Measurements from ENCODE around the gene ZFP30. TPM values are rescaled to one million over a fixed set of nuclear protein-coding genes. Genes with fewer than 3 reads are reported as not detected.

ZFP30 gene
- total and polyA plus RNA-seq, 2 of the 13 experiments (the other 11 are each of a cell fraction or from before 2014, with no cell fraction given): 3.4 to 19.2 TPM

DNA sequence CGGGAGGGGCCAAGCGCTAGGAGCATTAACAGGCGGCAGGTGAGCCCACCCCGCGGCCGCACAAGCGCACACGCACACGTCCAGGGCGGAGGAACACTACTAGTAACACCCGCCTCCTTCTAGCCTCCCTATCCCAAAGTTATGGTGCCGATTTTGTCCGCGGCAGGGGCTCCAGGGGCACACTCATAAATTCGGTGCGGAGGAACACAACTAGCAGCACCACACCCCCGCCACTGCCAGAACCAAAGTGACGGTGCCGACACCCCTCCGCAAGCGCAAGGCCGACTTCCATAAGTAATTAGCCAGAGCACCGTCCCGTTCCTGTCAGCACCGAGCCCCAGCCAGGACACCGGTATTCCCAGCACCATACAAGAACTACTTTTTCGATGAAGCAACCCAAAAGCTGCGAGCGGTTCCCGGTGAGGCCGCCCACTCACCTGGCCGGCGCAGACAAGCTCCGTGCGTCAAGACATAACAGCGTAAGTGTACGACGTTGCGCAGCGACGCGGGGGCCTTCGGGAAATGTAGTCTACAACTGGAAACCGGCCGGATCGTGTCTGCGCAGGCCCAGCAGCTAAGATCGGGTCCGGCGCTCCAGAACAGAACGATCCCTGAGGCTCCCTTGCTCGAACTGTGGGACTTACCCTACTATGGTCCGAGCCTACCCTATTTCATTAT, 60.8 kb downstream of the ZFP30 start, which contains the start of the genes ZNF540 and ZNF571 (continued):
- TF ChIP-seq, protein P1, sequence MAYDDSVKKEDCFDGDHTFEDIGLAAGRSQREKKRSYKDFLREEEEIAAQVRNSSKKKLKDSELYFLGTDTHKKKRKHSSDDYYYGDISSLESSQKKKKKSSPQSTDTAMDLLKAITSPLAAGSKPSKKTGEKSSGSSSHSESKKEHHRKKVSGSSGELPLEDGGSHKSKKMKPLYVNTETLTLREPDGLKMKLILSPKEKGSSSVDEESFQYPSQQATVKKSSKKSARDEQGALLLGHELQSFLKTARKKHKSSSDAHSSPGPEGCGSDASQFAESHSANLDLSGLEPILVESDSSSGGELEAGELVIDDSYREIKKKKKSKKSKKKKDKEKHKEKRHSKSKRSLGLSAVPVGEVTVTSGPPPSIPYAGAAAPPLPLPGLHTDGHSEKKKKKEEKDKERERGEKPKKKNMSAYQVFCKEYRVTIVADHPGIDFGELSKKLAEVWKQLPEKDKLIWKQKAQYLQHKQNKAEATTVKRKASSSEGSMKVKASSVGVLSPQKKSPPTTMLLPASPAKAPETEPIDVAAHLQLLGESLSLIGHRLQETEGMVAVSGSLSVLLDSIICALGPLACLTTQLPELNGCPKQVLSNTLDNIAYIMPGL (CRISPR knock-in tag; IDR thresholded peaks at IDR 0.05; ENCODE audit: borderline replicate concordance in 1 of 2, low read depth in 1 of 2): peak; percentile 62 to 75; a peak in 3 of 4 replicates
- TF ChIP-seq ZNF75D (CRISPR knock-in tag; IDR thresholded peaks at IDR 0.05; ENCODE audit: borderline replicate concordance) (no peak), CC2D1A (CRISPR knock-in tag; IDR thresholded peaks at IDR 0.05) (no peak), FOXA3 (CRISPR knock-in tag; IDR thresholded peaks at IDR 0.05) (no peak), CBX5 (CRISPR knock-in tag; IDR thresholded peaks at IDR 0.05; ENCODE audit: borderline replicate concordance) (peak; percentile 40), TRIM24 (CRISPR knock-in tag; IDR thresholded peaks at IDR 0.05) (no peak), BHLHE40 (IDR thresholded peaks at IDR 0.05; ENCODE audit: low read length) (no peak), ZNF225 (CRISPR knock-in tag; IDR thresholded peaks at IDR 0.05) (no peak), BORCS8-MEF2B (CRISPR knock-in tag; IDR thresholded peaks at IDR 0.05) (no peak), ZC3H13 (CRISPR knock-in tag; IDR thresholded peaks at IDR 0.05) (no peak), ZNF292 (CRISPR knock-in tag; IDR thresholded peaks at IDR 0.05; ENCODE audit: borderline replicate concordance, low read depth) (peak; percentile 64; the same call in 1 of the 2 replicates), ZNF256 (CRISPR knock-in tag; conservative IDR thresholded peaks at IDR 0.05) (no peak), NFE2L2 (IDR thresholded peaks at IDR 0.05; ENCODE audit: low read length) (no peak), ELF4 (CRISPR knock-in tag; IDR thresholded peaks at IDR 0.05; ENCODE audit: borderline replicate concordance) (peak; percentile 51; the same call in 1 of the 2 replicates)
- TF ChIP-seq, protein P2, sequence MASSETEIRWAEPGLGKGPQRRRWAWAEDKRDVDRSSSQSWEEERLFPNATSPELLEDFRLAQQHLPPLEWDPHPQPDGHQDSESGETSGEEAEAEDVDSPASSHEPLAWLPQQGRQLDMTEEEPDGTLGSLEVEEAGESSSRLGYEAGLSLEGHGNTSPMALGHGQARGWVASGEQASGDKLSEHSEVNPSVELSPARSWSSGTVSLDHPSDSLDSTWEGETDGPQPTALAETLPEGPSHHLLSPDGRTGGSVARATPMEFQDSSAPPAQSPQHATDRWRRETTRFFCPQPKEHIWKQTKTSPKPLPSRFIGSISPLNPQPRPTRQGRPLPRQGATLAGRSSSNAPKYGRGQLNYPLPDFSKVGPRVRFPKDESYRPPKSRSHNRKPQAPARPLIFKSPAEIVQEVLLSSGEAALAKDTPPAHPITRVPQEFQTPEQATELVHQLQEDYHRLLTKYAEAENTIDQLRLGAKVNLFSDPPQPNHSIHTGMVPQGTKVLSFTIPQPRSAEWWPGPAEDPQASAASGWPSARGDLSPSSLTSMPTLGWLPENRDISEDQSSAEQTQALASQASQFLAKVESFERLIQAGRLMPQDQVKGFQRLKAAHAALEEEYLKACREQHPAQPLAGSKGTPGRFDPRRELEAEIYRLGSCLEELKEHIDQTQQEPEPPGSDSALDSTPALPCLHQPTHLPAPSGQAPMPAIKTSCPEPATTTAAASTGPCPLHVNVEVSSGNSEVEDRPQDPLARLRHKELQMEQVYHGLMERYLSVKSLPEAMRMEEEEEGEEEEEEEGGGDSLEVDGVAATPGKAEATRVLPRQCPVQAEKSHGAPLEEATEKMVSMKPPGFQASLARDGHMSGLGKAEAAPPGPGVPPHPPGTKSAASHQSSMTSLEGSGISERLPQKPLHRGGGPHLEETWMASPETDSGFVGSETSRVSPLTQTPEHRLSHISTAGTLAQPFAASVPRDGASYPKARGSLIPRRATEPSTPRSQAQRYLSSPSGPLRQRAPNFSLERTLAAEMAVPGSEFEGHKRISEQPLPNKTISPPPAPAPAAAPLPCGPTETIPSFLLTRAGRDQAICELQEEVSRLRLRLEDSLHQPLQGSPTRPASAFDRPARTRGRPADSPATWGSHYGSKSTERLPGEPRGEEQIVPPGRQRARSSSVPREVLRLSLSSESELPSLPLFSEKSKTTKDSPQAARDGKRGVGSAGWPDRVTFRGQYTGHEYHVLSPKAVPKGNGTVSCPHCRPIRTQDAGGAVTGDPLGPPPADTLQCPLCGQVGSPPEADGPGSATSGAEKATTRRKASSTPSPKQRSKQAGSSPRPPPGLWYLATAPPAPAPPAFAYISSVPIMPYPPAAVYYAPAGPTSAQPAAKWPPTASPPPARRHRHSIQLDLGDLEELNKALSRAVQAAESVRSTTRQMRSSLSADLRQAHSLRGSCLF (CRISPR knock-in tag; IDR thresholded peaks at IDR 0.05; ENCODE audit: borderline replicate concordance): no peak
- TF ChIP-seq, protein P3, sequence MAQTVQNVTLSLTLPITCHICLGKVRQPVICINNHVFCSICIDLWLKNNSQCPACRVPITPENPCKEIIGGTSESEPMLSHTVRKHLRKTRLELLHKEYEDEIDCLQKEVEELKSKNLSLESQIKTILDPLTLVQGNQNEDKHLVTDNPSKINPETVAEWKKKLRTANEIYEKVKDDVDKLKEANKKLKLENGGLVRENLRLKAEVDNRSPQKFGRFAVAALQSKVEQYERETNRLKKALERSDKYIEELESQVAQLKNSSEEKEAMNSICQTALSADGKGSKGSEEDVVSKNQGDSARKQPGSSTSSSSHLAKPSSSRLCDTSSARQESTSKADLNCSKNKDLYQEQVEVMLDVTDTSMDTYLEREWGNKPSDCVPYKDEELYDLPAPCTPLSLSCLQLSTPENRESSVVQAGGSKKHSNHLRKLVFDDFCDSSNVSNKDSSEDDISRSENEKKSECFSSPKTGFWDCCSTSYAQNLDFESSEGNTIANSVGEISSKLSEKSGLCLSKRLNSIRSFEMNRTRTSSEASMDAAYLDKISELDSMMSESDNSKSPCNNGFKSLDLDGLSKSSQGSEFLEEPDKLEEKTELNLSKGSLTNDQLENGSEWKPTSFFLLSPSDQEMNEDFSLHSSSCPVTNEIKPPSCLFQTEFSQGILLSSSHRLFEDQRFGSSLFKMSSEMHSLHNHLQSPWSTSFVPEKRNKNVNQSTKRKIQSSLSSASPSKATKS (CRISPR knock-in tag; IDR thresholded peaks at IDR 0.05): no peak
- TF ChIP-seq, protein P4, sequence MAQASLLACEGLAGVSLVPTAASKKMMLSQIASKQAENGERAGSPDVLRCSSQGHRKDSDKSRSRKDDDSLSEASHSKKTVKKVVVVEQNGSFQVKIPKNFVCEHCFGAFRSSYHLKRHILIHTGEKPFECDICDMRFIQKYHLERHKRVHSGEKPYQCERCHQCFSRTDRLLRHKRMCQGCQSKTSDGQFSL (CRISPR knock-in tag; IDR thresholded peaks at IDR 0.05): no peak
- TF ChIP-seq, protein P5, sequence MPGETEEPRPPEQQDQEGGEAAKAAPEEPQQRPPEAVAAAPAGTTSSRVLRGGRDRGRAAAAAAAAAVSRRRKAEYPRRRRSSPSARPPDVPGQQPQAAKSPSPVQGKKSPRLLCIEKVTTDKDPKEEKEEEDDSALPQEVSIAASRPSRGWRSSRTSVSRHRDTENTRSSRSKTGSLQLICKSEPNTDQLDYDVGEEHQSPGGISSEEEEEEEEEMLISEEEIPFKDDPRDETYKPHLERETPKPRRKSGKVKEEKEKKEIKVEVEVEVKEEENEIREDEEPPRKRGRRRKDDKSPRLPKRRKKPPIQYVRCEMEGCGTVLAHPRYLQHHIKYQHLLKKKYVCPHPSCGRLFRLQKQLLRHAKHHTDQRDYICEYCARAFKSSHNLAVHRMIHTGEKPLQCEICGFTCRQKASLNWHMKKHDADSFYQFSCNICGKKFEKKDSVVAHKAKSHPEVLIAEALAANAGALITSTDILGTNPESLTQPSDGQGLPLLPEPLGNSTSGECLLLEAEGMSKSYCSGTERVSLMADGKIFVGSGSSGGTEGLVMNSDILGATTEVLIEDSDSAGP (CRISPR knock-in tag; IDR thresholded peaks at IDR 0.05; ENCODE audit: borderline replicate concordance): peak; percentile 89; the same call in 1 of the 2 replicates
